Bronchial epithelial cell (primary cell): ENCODE measurements around the gene SAE1. TPM values are rescaled to one million over a fixed set of nuclear protein-coding genes. Genes with fewer than 3 reads are reported as not detected.
A peak's percentile ranks its signal among the peaks of the same experiment; 100 is the strongest.

Experiments
- DNase-seq: peaks from one replicate; pipeline ENCODE4 v3.0.0-alpha.2; 2010; ENCODE audit warnings: low read depth
- FAIRE-seq: peaks from 2 replicates; lab custom pipeline; 2011; peaks lifted over from hg19 to GRCh38; lab: Jason Lieb, UNC
- H3K27me3 ChIP-seq: 2 replicates; pipeline ENCODE4 v1.5.1; 2011; ENCODE audit warnings: low read length; ENCODE audit not compliant: control insufficient read depth, insufficient read depth
- H3K36me3 ChIP-seq: 2 replicates; pipeline ENCODE4 v1.5.1; 2011; ENCODE audit warnings: low read length; ENCODE audit not compliant: control insufficient read depth, insufficient read depth
- H3K4me3 ChIP-seq: 2 replicates; pipeline ENCODE4 v1.5.1; 2011; ENCODE audit warnings: mild to moderate bottlenecking, low read depth, low read length, control low read depth
- total RNA-seq: library from RNA; depleted of rRNA; stranded (reverse); fragments of >200 nt; gene quantifications from 2 replicates; pipeline ENCODE4 v1.2.1, GENCODE V29; 2014
- TF ChIP-seq, protein P1 (sequence below): IDR thresholded peaks from 2 replicates; pipeline ENCODE4 v1.5.1; 2011; ENCODE audit warnings: mild to moderate bottlenecking, moderate library complexity, low read length, control low read depth, inconsistent platforms; ENCODE audit not compliant: insufficient read depth, severe bottlenecking

SAE1 gene
- total RNA-seq, 1 donor from 2014 or later: 90.6 TPM

GRCh38 chr19:47107202-47107952 lies 23.3 kb upstream of the SAE1 start:
- peak; percentile 53 for DNase-seq
- TF ChIP-seq, protein P1, sequence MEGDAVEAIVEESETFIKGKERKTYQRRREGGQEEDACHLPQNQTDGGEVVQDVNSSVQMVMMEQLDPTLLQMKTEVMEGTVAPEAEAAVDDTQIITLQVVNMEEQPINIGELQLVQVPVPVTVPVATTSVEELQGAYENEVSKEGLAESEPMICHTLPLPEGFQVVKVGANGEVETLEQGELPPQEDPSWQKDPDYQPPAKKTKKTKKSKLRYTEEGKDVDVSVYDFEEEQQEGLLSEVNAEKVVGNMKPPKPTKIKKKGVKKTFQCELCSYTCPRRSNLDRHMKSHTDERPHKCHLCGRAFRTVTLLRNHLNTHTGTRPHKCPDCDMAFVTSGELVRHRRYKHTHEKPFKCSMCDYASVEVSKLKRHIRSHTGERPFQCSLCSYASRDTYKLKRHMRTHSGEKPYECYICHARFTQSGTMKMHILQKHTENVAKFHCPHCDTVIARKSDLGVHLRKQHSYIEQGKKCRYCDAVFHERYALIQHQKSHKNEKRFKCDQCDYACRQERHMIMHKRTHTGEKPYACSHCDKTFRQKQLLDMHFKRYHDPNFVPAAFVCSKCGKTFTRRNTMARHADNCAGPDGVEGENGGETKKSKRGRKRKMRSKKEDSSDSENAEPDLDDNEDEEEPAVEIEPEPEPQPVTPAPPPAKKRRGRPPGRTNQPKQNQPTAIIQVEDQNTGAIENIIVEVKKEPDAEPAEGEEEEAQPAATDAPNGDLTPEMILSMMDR: no peak
- no peaks in the 10 kb centered on the region for H3K27me3 ChIP-seq
- no peak overlapping the region for H3K4me3 ChIP-seq
- no peak for FAIRE-seq
- H3K36me3 ChIP-seq: peaks cover 5% of the 10 kb centered on the region

DNA sequence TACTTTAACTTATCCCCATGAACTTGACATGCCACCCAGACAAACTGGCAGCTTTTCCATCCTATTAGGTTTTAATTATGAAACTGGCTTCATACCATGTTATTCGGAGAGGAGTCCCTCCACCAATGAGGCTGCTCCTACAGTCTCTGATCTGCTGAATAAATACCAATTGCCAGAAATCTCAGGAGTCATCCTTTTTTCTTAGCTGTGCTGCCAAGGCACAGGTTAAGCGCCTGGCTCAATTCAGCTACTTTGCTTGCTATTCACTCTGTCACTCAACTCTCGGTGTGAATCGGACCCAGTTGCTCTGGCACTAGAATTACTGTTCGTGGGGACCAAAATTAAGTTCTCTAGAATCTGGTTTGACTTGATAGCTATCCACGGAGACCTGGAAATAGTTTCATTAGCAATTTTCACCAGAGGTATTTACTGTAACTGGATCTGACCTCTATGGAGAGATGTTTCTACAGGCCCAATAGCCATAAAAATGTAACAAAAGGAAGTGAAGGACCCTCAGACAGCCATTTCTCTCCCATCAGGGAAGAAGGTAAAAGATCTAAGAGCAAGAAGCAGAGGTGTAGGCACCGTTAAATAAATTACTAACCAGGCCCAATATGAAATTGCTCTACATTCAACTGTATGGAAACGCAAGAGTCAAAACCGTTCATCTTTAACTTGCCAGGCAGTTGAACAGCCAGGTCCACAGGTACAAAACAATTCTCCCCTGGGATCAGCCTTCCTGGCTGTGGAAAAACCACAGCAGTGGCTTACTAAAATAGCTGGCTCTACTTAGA lies 22.5 kb upstream of the SAE1 start:
- Histone ChIP-seq H3K4me3 (no peak overlapping the region), H3K27me3 (no peaks in the 10 kb centered on the region), H3K36me3 (peaks cover 5% of the 10 kb centered on the region)
- FAIRE-seq (no peak), DNase-seq (peak; percentile 53)
- TF ChIP-seq, protein P1: no peak

GRCh38 chr19:47109177-47109540 lies 21.5 kb upstream of the SAE1 start:
- FAIRE-seq (no peak), DNase-seq (no peak)
- Histone ChIP-seq H3K36me3 (peaks cover 5% of the 10 kb centered on the region), H3K4me3 (no peak overlapping the region), H3K27me3 (no peaks in the 10 kb centered on the region)
- TF ChIP-seq, protein P1: no peak

DNA sequence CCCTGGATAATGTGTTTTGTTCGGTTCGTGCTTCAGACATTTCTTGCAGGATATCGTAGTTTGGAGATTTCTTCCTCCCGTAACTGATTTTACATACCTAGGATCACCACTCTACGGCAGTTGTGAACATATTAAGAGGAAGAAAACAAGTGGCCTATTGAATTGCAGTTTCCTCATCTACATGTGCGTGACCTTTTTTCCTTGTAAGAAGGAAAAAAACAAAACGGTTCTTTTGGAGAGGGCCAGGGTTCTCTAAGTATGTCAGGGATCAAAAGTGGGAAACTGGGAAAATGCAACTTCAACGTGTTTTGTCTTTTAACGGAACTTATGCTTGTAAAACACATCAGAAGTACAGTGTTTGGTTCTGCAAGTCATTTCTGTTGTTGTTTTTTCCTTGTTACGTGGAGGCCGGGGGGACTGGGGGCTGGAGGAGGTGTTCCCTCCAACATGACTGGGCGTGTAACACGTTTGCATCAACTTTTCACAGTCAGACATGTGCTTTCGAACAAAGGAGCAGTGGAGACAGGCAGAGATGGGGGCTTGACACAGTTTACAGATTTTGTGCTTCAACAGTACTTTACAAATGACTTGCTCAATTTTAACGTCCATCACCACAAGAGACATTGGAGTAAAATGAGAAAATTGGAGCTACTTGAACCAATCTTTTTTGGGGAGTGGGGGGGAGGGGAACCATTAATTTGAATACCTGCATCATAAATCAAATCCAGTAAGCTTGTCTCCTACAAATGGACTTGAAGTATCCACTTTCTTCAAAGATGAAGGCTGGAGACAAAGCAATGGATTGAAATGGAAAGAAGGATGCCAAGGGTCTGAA lies 20.9 kb upstream of the SAE1 start:
- FAIRE-seq (no peak), DNase-seq (peak; percentile 63)
- H3K4me3 ChIP-seq: peak overlapping the region; percentile 69
- H3K27me3 ChIP-seq: no peaks in the 10 kb centered on the region
- H3K36me3 ChIP-seq: peaks cover 5% of the 10 kb centered on the region
- TF ChIP-seq, protein P1: no peak

DNA sequence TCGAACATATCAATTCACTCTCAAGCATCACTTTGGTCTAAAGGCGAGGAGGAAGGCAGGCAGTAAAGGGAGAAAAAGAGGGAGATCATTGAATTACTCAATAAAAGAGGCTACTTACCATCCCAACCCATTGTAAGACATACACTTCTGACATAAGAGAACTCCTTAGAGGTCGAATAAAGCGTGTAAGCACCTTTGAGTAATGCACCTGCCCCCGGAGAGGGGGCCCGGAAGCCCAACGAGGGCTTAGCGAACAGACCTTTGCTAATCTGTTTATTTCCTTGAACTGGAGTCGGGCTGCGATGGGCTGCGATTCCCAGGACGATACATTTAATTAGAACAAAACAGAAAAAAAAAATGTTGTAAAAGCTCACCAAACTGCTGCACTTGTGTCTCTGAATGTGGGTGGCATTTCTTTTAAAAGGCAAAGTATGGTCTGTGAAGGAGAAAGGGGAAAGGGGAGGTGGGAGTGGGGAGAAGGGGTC lies 20.1 kb upstream of the SAE1 start:
- DNase-seq (no peak), FAIRE-seq (no peak)
- Histone ChIP-seq H3K4me3 (peak overlapping the region; percentile 69), H3K27me3 (no peaks in the 10 kb centered on the region), H3K36me3 (peaks cover 2% of the 10 kb centered on the region)
- TF ChIP-seq, protein P1: no peak
